NCI-H446 treated with DMSO at 0.1 percent for 48 hours (cell line): ENCODE data around the gene P3R3URF.

Experiments used
- DNase-seq: peaks from one replicate; lab custom pipeline; 2025; lab: John Stamatoyannopoulos, UW

P3R3URF gene

GRCh38 chr1:46172321-46172720 lies 4.0 kb downstream of the P3R3URF start:
- no peak for DNase-seq

- DNase-seq, result no peak
These were observed 4.4 kb downstream of the P3R3URF start for GRCh38 chr1:46171871-46172270.

DNA sequence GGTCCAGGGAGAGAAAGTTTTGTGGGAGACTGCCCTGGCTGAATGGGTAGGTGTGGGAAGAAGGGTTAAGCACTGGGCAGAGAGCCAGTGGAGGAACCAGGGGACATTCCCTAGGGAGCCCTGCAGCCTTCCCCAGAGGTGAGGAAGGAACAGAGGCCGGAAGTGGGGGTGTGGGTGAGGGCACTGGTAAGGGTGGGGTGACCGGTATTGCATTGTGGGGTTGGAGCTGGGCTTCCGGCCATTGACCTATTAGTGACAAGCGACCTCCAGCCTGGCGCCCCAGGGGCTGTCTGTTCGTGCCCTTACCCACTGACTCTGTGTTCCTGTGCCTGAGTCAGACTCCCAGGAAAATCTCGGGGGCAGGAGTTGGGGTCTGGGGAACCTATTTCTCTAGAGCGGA lies 4.9 kb downstream of the P3R3URF start:
- no peak for DNase-seq

DNA sequence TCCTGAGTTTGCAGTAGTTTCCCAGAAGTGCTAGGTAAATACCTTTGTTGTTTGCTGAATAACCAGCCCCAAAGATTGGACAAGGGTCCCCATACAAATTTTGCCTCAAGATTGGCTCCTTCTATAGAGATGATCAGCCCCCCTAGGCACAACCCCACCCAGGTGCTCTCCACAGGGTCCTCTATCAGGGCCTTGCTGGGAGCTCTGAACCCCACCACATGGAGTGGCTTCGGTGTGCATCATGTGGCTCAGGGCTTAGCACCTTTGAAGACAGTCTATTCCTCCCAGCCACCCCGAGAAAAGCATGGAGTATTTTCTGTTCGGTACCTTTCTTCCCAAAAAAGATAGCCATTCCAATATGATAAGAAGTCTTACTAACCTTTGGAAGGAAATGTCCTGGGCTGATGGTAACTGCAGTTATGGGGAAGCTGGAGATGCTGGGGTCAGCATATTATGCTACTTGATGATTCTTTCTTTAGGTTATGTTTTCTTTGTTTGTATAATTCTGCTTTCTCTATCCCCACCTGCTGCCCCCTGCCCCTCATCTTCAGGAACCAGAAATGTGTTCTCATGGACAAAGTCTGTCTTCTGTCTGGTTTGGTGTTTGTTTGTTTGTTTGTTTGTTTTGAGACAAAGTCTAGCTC lies 6.4 kb downstream of the P3R3URF start:
- DNase-seq, result no peak

- no peak for DNase-seq
These were observed 7.8 kb downstream of the P3R3URF start for GRCh38 chr1:46168477-46168876.

- no peak for DNase-seq
These were observed 9.5 kb downstream of the P3R3URF start for GRCh38 chr1:46166521-46167462.

DNA sequence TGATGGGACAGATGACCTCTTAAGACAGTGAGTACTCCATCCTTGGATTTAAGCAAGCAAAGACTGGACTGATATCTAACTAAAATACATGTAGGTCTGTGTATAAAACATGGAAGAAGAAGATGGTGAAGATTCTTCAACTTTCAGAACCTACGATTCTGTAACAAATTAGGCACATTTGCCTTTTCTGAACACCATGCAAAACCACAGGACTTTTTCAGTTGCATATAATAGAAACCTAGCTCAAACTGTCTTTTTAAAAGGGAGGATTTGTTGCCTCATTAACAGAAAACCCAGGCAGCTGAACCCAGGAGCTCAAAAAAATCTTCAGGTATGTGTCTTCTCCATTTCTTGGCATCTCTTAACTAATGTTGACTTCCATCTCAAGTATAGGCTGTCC lies 16.1 kb downstream of the P3R3URF start:
- DNase-seq, result no peak

- DNase-seq, result no peak
These were observed 16.8 kb downstream of the P3R3URF start for GRCh38 chr1:46159516-46159915.

DNA sequence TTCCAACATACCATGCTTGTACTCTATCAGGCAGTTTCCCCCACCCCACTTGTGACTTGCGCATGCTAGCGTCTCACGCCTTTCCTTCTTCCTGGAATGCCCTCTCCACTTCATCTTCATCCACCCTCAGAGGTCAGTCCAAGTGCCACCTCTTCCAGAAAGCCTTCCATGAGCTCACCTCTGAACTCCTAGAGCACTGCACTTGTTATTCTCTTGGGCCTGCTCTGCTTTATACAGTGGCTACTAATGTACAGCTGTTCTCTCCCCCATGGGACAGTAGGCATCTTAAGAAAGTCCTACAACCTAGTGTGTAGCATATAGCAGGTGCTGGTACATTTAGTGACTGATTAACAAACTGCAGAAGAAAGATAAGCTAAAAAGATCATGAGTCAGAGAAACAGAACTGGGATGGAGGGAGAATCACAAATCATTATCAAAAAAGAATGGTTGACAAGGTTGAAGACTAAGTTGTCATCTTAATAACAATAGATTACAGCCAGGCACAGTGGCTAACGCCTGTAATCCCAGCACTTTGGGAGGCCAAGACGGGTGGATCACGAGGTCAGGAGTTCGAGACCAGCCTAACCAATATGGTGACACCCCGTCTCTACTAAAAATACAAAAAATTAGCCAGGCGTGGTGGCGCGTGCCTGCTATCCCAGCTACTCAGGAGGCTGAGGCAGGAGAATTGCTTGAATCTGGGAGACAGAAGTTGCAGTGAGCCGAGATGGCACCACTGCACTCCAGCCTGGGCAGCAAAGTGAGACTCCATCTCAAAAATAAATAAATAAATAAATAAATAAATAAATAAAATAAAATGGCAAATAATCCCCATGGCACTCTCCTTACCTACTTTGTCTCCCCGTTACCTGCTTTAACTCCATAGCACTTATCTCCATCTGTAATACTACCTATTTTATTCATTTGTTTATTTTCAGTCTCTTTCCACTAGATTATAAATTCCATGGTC lies 17.7 kb downstream of the P3R3URF start:
- no peak for DNase-seq

DNA sequence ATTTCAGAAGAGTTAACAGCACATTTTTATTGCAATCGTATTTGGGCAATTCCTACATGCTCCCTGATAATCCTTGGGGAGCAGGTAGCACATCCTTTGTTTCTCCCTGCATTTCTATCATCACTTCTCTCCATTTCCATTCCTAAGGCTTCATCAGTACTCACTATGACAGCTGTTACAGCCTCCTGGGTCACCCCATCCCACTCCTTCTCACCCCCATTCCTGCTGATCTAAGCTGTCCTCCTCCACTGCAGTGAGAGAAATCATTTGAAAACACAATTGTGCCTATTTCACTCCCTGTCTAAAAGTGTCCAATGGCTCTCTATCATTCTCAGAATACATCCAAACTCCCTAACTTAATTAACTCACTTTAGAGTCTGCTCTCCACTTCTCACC lies 18.4 kb downstream of the P3R3URF start:
- DNase-seq, result no peak

DNA sequence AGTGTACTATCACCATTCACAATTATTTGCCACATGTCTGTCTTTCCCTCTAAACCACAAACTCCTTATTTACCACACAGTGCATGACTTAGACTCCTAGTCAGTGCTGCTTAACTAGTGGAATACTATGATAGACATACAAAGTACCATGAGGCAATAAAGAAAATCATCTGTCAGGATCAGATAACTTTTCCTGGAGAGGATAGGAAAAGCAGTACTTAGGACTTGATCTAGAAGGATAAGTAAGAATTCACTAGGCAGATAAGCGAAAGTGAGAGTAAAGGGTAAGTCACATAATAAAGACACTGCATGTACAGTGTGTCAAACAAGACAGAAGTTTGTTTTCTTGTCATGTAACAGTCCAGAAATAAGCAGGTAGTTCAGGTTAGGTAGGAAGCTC lies 22.6 kb downstream of the P3R3URF start:
- DNase-seq, result no peak

GRCh38 chr1:46153228-46153627 lies 23.1 kb downstream of the P3R3URF start:
- no peak for DNase-seq

GRCh38 chr1:46152016-46152415 lies 24.3 kb downstream of the P3R3URF start:
- no peak for DNase-seq

DNA sequence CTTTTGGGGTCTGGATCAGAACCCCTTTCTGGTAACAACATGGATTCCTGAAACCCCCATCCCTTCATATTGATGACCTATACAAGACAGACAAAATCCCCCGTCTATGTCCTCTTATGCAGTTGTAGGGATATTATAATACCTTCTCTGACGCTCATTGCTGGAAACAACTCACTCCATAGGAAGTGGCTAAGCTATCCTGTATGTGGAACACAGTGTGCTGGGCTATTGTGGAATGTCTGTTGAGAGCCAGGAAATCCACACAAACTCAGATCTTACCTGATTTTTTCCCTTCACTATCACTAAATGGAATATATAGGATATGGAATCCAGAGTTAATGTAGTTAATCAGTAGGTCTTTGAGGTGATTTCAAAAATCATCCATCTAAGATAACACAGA lies 26.2 kb downstream of the P3R3URF start:
- no peak for DNase-seq

GRCh38 chr1:46148318-46148717 lies 28.0 kb downstream of the P3R3URF start:
- no peak for DNase-seq

GRCh38 chr1:46137916-46138315 lies 38.4 kb downstream of the P3R3URF start:
- DNase-seq, result no peak

DNA sequence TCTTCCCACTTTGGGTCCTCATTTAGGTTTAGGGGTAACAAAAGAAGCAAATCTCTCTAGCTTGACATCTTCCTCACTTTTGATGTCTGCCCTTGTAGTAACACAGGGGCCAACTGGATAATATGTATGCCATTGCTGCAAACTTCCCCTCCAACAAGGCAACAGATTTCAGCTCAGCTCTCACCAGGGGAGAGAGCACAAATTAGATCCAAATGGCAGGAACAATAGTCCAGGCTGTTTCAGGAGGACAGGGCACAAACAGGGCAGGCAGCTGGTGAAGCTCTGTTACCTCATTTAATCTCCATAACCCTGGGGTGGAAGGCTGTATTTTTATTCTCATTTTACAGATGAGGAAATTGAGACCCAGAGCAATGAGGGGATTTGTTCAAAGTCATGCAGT lies 39.6 kb downstream of the P3R3URF start:
- DNase-seq, result no peak

DNA sequence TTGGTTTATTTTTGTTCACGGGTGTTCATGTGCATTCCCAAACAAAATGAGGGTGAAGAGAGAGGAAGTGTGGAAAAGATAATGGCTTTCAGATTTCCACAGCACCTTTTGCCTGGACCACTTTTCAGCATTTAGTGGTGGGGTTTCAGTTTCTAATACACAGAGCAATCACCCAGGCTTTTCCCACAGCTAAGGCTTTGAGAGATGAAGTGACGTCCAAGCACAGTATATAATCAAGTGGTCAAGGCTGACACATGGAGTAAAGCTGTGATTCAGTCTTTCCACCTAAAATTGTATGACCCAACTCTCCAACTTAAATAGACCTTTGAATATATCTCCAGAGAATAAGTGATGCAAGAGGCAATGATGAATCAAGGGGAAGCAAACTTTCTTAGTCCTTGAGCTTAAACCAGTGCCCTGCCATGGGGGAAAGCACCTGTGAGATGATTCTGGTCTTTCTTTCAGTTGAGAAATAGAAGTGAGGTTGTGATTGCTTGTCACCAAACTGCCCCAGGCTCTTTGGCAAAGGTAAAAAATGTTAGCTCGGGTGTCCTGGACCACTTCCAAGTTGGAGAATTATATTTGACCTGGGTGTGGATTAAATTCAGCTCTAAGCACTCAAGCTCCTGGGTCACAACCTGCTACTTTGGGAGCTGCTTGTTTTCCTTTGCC lies 41.5 kb downstream of the P3R3URF start:
- peak; percentile 91 for DNase-seq

- no peak for DNase-seq
These were observed 42.4 kb downstream of the P3R3URF start for GRCh38 chr1:46133781-46134350.

DNA sequence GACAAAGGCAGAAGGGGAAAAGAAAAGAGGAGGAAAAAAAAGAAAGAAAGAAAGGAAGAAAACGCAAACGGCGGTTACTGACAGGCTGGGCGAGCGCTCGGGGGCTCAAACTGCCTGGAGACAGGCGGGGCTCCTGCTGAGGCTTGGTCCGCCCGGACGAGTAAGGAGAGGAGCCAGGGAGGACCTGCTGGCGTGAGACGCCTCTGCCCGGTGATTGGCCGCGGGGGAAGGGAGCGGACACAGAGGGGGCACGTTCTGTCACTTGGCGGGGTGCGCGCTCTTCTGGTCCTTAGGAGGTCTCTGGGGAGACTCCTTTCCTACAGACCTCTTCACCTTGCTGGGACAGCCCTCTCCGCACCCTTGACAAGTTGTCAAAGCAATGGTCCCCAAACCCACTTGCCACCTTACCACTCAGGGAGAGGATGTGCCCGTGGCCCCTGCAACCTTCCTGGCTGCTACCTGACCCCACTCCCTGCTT lies 43.1 kb downstream of the P3R3URF start:
- DNase-seq, result no peak

- DNase-seq, result peak; percentile 100
These were observed 43.6 kb downstream of the P3R3URF start, which contains the start of gene PIK3R3 for GRCh38 chr1:46132529-46133180. TSS of gene PIK3R3 (minus strand) at chr1:46132629. CDS start at chr1:46131952, 677 bp downstream.
